Activated T-cell treated with anti-CD3 and anti-CD28 coated beads for 48 hours (primary cell): ENCODE results near the gene MAFG.

Experiments
- DNase-seq: peaks from one replicate; pipeline ENCODE4 v3.0.0-alpha.2; 2020; ENCODE audit warnings: low read depth

MAFG gene

GRCh38 chr17:81927653-81928543, at the start of gene MAFG:
TSS of gene MAFG (minus strand) at chr17:81927735. CDS start at chr17:81923185, 4,550 bp downstream.
- DNase-seq, result peak; percentile 89

GRCh38 chr17:81976332-81977210, 49.0 kb upstream of the MAFG start:
- DNase-seq, result peak; percentile 35

- no peak for DNase-seq
Measured at GRCh38 chr17:81973432-81973831, 45.9 kb upstream of the MAFG start.

GRCh38 chr17:81968850-81969812, 41.6 kb upstream of the MAFG start:
- no peak for DNase-seq

- no peak for DNase-seq
Measured at GRCh38 chr17:81968396-81968745, 40.8 kb upstream of the MAFG start.

- DNase-seq, result peak; percentile 83
Measured at GRCh38 chr17:81967533-81968395, 40.2 kb upstream of the MAFG start.

GRCh38 chr17:81967244-81967532, 39.7 kb upstream of the MAFG start:
- no peak for DNase-seq

- DNase-seq, result no peak
Measured at GRCh38 chr17:81966343-81967243, 39.1 kb upstream of the MAFG start.

- no peak for DNase-seq
Measured at GRCh38 chr17:81964081-81964849, 36.7 kb upstream of the MAFG start.

- DNase-seq, result no peak
Measured at GRCh38 chr17:81962499-81963441, 35.2 kb upstream of the MAFG start.

- DNase-seq, result no peak
Measured at GRCh38 chr17:81961521-81962498, 34.3 kb upstream of the MAFG start.

GRCh38 chr17:81961087-81961511, 33.6 kb upstream of the MAFG start, which contains the start of gene NOTUM:
TSS of gene NOTUM (minus strand) at chr17:81961187. CDS start at chr17:81960909, 278 bp downstream.
- no peak for DNase-seq

- DNase-seq, result no peak
Measured at GRCh38 chr17:81960130-81960958, 32.8 kb upstream of the MAFG start.

GRCh38 chr17:81959362-81960129, 32.0 kb upstream of the MAFG start:
- DNase-seq, result peak; percentile 74
